ENCODE data around the gene SHE. TPM values are rescaled to one million over a fixed set of nuclear protein-coding genes. Genes with fewer than 3 reads are reported as not detected.

The SHE gene
- total and polyA plus RNA-seq, 2 donors (not counting 3 experiments of a cell fraction or from before 2014, with no cell fraction given) = 30.1 to 52.7 TPM

DNA sequence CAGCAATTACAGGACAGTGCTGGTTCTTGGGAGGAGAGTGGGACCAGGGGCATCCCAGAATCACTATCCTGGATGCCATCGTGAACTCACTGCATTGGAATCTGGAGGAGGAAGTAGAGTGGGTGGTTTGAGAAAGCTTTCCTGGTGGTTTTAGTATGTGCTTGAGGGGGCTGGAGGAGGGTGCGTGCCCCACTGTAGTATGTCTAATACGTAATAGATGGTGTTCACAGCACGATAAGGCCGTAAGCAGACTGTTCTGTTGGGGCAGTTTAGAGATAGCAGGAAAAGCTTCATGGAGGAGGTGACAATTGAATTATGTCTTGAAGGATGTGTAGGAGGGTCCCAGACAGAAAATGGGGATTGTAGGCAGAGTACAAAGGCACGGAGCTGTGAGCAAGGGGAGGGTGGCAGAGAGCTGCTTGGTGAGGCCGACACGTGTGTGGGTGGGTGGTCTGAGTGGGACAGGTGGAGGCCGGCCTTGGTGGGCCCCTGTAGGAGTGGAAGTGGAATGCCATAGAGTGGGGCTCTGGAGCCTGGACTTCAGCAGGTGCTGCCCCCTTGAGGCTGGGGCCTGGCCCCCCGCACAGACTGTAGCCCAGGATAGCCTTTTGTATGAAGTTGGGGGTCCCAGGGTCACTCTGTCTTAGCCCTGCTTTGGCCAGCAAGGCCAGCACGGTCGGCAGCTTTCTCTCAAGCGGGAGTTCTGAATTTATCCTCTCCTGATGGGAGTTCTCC, 60.0 kb downstream of the SHE start:
- H2AFZ ChIP-seq (ENCODE audit: low read depth, low read length) = peak overlapping the region; percentile 41
- H3K9me1 ChIP-seq (replicated peaks; ENCODE audit: control insufficient read depth, extremely low read depth, insufficient read depth, low read length) = no peaks in the 10 kb centered on the region
- no peak for FAIRE-seq
- CTCF ChIA-PET = interaction anchor here (0.7 to 3.7 kb wide), 9 partner anchors 11 to 104 kb away, joined by 3 to 16 read pairs (median 5); partner anchors contain the start of gene IL6R
- no peaks in the 10 kb centered on the region for H4K20me1 ChIP-seq (replicated peaks; ENCODE audit: control insufficient read depth, extremely low read depth, insufficient read depth, low read length)
- dilution Hi-C loops (cut with MboI; ENCODE audit: extremely low pct_ligation_motif_present, low sequenced_read_pairs) (no loop called here), intact Hi-C loops (cut with micrococcal nuclease) (loop anchor here (2.0 kb wide), 1 partner anchor 37 kb away; the partner anchor contains the start of gene IL6R)
- no peaks in the 10 kb centered on the region for H3K27me3 ChIP-seq (ENCODE audit: control insufficient read depth in 2 of 2, insufficient read depth in 2 of 2, low read length in 2 of 2)
- no peak overlapping the region for H3K9ac ChIP-seq (replicated peaks; ENCODE audit: extremely low read depth, insufficient read depth, low read length)
- no TSS peak for BruUV-seq (replicated peaks)
- H3K4me2 ChIP-seq (ENCODE audit: insufficient read depth, low read length) = no peak overlapping the region
- TF ChIP-seq GATA2 (IDR thresholded peaks at IDR 0.05; ENCODE audit: insufficient read depth, insufficient read length, low read depth, low read length) = no peak
- TF ChIP-seq, protein P1, sequence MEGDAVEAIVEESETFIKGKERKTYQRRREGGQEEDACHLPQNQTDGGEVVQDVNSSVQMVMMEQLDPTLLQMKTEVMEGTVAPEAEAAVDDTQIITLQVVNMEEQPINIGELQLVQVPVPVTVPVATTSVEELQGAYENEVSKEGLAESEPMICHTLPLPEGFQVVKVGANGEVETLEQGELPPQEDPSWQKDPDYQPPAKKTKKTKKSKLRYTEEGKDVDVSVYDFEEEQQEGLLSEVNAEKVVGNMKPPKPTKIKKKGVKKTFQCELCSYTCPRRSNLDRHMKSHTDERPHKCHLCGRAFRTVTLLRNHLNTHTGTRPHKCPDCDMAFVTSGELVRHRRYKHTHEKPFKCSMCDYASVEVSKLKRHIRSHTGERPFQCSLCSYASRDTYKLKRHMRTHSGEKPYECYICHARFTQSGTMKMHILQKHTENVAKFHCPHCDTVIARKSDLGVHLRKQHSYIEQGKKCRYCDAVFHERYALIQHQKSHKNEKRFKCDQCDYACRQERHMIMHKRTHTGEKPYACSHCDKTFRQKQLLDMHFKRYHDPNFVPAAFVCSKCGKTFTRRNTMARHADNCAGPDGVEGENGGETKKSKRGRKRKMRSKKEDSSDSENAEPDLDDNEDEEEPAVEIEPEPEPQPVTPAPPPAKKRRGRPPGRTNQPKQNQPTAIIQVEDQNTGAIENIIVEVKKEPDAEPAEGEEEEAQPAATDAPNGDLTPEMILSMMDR (IDR thresholded peaks at IDR 0.05; ENCODE audit: extremely low read depth in 1 of 2, insufficient read depth in 1 of 2, low read depth in 1 of 2, low read length in 2 of 2) = peak; percentile 24 to 56
- no peak for TF ChIP-seq FOS (IDR thresholded peaks at IDR 0.05; ENCODE audit: borderline replicate concordance, insufficient read depth, low read length)
- TF ChIP-seq JUN (IDR thresholded peaks at IDR 0.05; ENCODE audit: borderline replicate concordance, insufficient read depth, insufficient read length, low read depth) = no peak
- no peak for TF ChIP-seq EZH2 (IDR thresholded peaks at IDR 0.05; ENCODE audit: borderline replicate concordance, low read depth, low read length, severe bottlenecking)
- TF ChIP-seq MYC (IDR thresholded peaks at IDR 0.05; ENCODE audit: low read depth, low read length) = no peak
- TF ChIP-seq, protein P2, sequence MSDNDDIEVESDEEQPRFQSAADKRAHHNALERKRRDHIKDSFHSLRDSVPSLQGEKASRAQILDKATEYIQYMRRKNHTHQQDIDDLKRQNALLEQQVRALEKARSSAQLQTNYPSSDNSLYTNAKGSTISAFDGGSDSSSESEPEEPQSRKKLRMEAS (IDR thresholded peaks at IDR 0.05; ENCODE audit: insufficient read depth, insufficient read length) = no peak
- H3K36me3 ChIP-seq (ENCODE audit: control insufficient read depth in 2 of 2, extremely low read depth in 1 of 2, insufficient read depth in 2 of 2, low read length in 2 of 2) = no peaks in the 10 kb centered on the region
- H3K4me1 ChIP-seq (ENCODE audit: control insufficient read depth, extremely low read depth, insufficient read depth, low read length) = peaks cover 7% of the 10 kb centered on the region
- DNase-seq (ENCODE audit: low read depth, low spot score) = no peak
- no peaks in the 10 kb centered on the region for H3K79me2 ChIP-seq (ENCODE audit: control insufficient read depth, insufficient read depth, low read length)
- POLR2A ChIA-PET = no interaction called here
- no peak overlapping the region for H3K4me3 ChIP-seq (replicated peaks in 1 of 3; ENCODE audit: insufficient read depth in 1 of 3, low read depth in 1 of 3, low read length in 3 of 3)
- no peak overlapping the region for H3K27ac ChIP-seq (ENCODE audit: insufficient read depth, low read depth, low read length)
- no peaks in the 10 kb centered on the region for H3K9me3 ChIP-seq (replicated peaks; ENCODE audit: control insufficient read depth, insufficient read depth, low read length)
